Astrocyte (in vitro differentiated cells and primary cell): Measurements from ENCODE around the gene ARHGEF17. TPM values are rescaled to one million over a fixed set of nuclear protein-coding genes. Genes with fewer than 3 reads are reported as not detected.

Experiments
- DNase-seq: peaks from one replicate; pipeline ENCODE4 v3.0.0-alpha.2; 2010; ENCODE audit warnings: low read depth
- FAIRE-seq: peaks from 2 replicates; lab custom pipeline; 2011; peaks lifted over from hg19 to GRCh38; lab: Jason Lieb, UNC
- H2AFZ ChIP-seq: 2 replicates; pipeline ENCODE4 v1.6.0; 2012; ENCODE audit warnings: low read depth, low read length, inconsistent platforms
- H3K27ac ChIP-seq: 2 replicates; pipeline ENCODE4 v1.5.1; 2011; ENCODE audit warnings: low read depth, low read length, inconsistent platforms
- H3K27me3 ChIP-seq: 2 replicates; pipeline ENCODE4 v1.6.0; 2011; ENCODE audit warnings: low read length, inconsistent platforms; ENCODE audit not compliant: insufficient read depth
- H3K36me3 ChIP-seq: 2 replicates; pipeline ENCODE4 v1.5.1; 2011; ENCODE audit warnings: low read length, inconsistent platforms; ENCODE audit not compliant: insufficient read depth
- H3K4me1 ChIP-seq: 2 replicates; pipeline ENCODE4 v1.5.1; 2011; ENCODE audit warnings: low read length, inconsistent platforms; ENCODE audit not compliant: insufficient read depth
- H3K4me2 ChIP-seq: 2 replicates; pipeline ENCODE4 v1.6.0; 2012; ENCODE audit warnings: low read length, inconsistent platforms
- H3K4me3 ChIP-seq: 2 replicates; pipeline ENCODE4 v1.5.1; 2011; ENCODE audit warnings: low read depth, mild to moderate bottlenecking, low read length, inconsistent platforms; ENCODE audit not compliant: insufficient read depth
- H3K79me2 ChIP-seq: 2 replicates; pipeline ENCODE4 v1.6.0; 2012; ENCODE audit warnings: mild to moderate bottlenecking, low read length, inconsistent platforms; ENCODE audit not compliant: insufficient read depth
- H3K9ac ChIP-seq: 2 replicates; pipeline ENCODE4 v1.6.0; 2012; ENCODE audit warnings: mild to moderate bottlenecking, low read length, inconsistent platforms
- H3K9me3 ChIP-seq: 2 replicates; pipeline ENCODE4 v1.5.1; 2012; ENCODE audit warnings: low read depth, mild to moderate bottlenecking, low read length, inconsistent platforms; ENCODE audit not compliant: insufficient read depth
- H4K20me1 ChIP-seq: 2 replicates; pipeline ENCODE4 v1.6.0; 2012; ENCODE audit warnings: low read length, inconsistent platforms; ENCODE audit not compliant: insufficient read depth
- H3K27ac Mint-ChIP-seq: one replicate; pipeline ENCODE4 v1.8.0; 2021; ENCODE audit warnings: mild to moderate bottlenecking, mixed read lengths; ENCODE audit not compliant: unreplicated experiment
- H3K27me3 Mint-ChIP-seq: one replicate; pipeline ENCODE4 v1.8.0; 2021; ENCODE audit warnings: low read depth, mixed read lengths; ENCODE audit not compliant: unreplicated experiment
- H3K36me3 Mint-ChIP-seq: one replicate; pipeline ENCODE4 v1.8.0; 2021; ENCODE audit warnings: low read depth, mixed read lengths; ENCODE audit not compliant: unreplicated experiment
- H3K4me1 Mint-ChIP-seq: one replicate; pipeline ENCODE4 v1.8.0; 2021; ENCODE audit warnings: low read depth, mixed read lengths; ENCODE audit not compliant: unreplicated experiment
- H3K4me3 Mint-ChIP-seq: one replicate; pipeline ENCODE4 v1.8.0; 2021; ENCODE audit warnings: mild to moderate bottlenecking, moderate library complexity, mixed read lengths; ENCODE audit not compliant: unreplicated experiment
- H3K9me3 Mint-ChIP-seq: one replicate; pipeline ENCODE4 v1.8.0; 2021; ENCODE audit warnings: mild to moderate bottlenecking, mixed read lengths; ENCODE audit not compliant: unreplicated experiment
- CTCF ChIP-seq: IDR thresholded peaks from 2 replicates; pipeline ENCODE4 v1.5.1; 2011; ENCODE audit warnings: low read depth, mild to moderate bottlenecking, inconsistent platforms, low read length, moderate library complexity; ENCODE audit not compliant: insufficient read depth
- EZH2 ChIP-seq: IDR thresholded peaks from 2 replicates; pipeline ENCODE4 v1.6.1; 2012; ENCODE audit warnings: mild to moderate bottlenecking, low read length, inconsistent platforms; ENCODE audit not compliant: insufficient read depth
- total RNA-seq: library from RNA; stranded (reverse); gene quantifications from 2 replicates; pipeline ENCODE4 v1.2.1, GENCODE V29; 2021

The ARHGEF17 gene
- total RNA-seq, 1 donor from 2014 or later = 66.4 TPM

DNA sequence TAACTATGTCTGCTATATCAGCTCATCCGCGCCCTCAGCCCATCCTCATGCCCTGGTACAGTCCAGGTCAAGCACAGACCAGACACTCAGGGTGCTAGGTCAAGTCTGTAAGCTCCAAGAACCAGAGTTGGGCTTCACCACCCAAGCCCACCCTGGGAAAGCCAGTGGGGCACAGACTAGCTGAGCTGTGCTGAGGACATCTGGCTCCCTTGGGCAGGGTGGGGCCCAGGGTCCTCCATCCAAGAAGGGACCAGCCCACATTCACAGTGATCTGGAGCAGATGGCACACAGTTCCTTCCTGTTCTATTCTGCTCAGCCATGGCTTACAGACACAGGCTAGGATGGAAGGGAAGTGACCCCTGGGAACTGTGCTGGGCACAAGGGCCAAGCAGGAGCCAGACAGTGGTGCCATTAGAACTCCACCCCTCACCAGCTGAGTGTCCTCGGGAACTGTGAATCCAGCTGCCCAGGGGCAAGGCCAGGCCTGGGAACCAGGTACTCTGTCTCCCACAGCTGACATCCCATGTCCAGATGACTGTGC lies 26.8 kb upstream of the ARHGEF17 start:
- no peaks in the 10 kb centered on the region for H3K9me3 ChIP-seq
- H2AFZ ChIP-seq = no peak overlapping the region
- H3K27me3 ChIP-seq = no peaks in the 10 kb centered on the region
- no peak overlapping the region for H3K27ac Mint-ChIP-seq
- H3K4me3 Mint-ChIP-seq = no peak overlapping the region
- H3K27me3 Mint-ChIP-seq = peaks cover 44% of the 10 kb centered on the region
- H3K79me2 ChIP-seq = no peaks in the 10 kb centered on the region
- H3K27ac ChIP-seq = no peak overlapping the region
- FAIRE-seq (no peak), DNase-seq (no peak)
- H3K9me3 Mint-ChIP-seq = no peaks in the 10 kb centered on the region
- H3K4me3 ChIP-seq = no peak overlapping the region
- H4K20me1 ChIP-seq = no peaks in the 10 kb centered on the region
- H3K4me2 ChIP-seq = no peak overlapping the region
- no peaks in the 10 kb centered on the region for H3K36me3 ChIP-seq
- H3K4me1 Mint-ChIP-seq = peaks cover 6% of the 10 kb centered on the region
- H3K36me3 Mint-ChIP-seq = peaks cover 2% of the 10 kb centered on the region
- H3K4me1 ChIP-seq = no peaks in the 10 kb centered on the region
- TF ChIP-seq CTCF (no peak), EZH2 (no peak)
- no peak overlapping the region for H3K9ac ChIP-seq

GRCh38 chr11:73281796-73282660 lies 26.0 kb upstream of the ARHGEF17 start:
- H3K27me3 Mint-ChIP-seq = peaks cover 44% of the 10 kb centered on the region
- H3K9me3 Mint-ChIP-seq = no peaks in the 10 kb centered on the region
- no peak overlapping the region for H3K4me3 ChIP-seq
- peaks cover 6% of the 10 kb centered on the region for H3K4me1 Mint-ChIP-seq
- no peak overlapping the region for H3K4me2 ChIP-seq
- TF ChIP-seq CTCF (no peak), EZH2 (no peak)
- peaks cover 2% of the 10 kb centered on the region for H3K36me3 Mint-ChIP-seq
- FAIRE-seq (no peak), DNase-seq (no peak)
- H3K27ac ChIP-seq = no peak overlapping the region
- no peaks in the 10 kb centered on the region for H3K9me3 ChIP-seq
- H4K20me1 ChIP-seq = no peaks in the 10 kb centered on the region
- H3K79me2 ChIP-seq = no peaks in the 10 kb centered on the region
- no peaks in the 10 kb centered on the region for H3K27me3 ChIP-seq
- no peak overlapping the region for H3K4me3 Mint-ChIP-seq
- no peak overlapping the region for H2AFZ ChIP-seq
- no peaks in the 10 kb centered on the region for H3K36me3 ChIP-seq
- H3K4me1 ChIP-seq = no peaks in the 10 kb centered on the region
- no peak overlapping the region for H3K27ac Mint-ChIP-seq
- H3K9ac ChIP-seq = no peak overlapping the region
